Panc1 (cell line): Measurements from ENCODE around the gene SPEG. TPM values are rescaled to one million over a fixed set of nuclear protein-coding genes. Genes with fewer than 3 reads are reported as not detected.

ENCODE experiments used
- ATAC-seq: fragments of 200-7000 bp; cut with Tn5 transposase; 2 replicates; pipeline ENCODE4 v1.9.1; 2020; ENCODE audit warnings: mild to moderate bottlenecking, moderate library complexity
- BruUV-seq: library from RNA; stranded (reverse); fragments of 400-500 nt; replicated peaks from 2 replicates; lab custom pipeline; 2021; lab: Mats Ljungman, UMichigan
- CTCF ChIA-PET: fragments of 300-600 bp; sonication (Branson Sonifier 250); formaldehyde crosslinking; loops from one replicate; lab custom pipeline; 2022; ENCODE audit warnings: antibody characterized with exemption; lab: Charles Lee
- POLR2A ChIA-PET: fragments of 300-600 bp; sonication (Branson Sonifier 250); formaldehyde crosslinking; loops from one replicate; lab custom pipeline; 2022; ENCODE audit warnings: antibody characterized with exemption; lab: Charles Lee
- DNase-seq: peaks from one replicate; pipeline ENCODE4 v3.0.0-alpha.2; 2010; ENCODE audit warnings: low read depth, low spot score
- H3K27ac ChIP-seq: 2 replicates; pipeline ENCODE4 v1.5.1; 2011; ENCODE audit warnings: mild to moderate bottlenecking, low read length, inconsistent platforms
- H3K27me3 ChIP-seq: fragments of 200-500 bp; sonication (Bioruptor generic); 2 replicates; pipeline ENCODE4 v1.6.0; 2014; ENCODE audit warnings: low read length, inconsistent platforms; ENCODE audit not compliant: control insufficient read depth, insufficient read depth
- H3K36me3 ChIP-seq: fragments of 200-500 bp; sonication (Bioruptor generic); 2 replicates; pipeline ENCODE4 v1.5.1; 2014; ENCODE audit warnings: inconsistent platforms, mild to moderate bottlenecking, low read length, moderate library complexity; ENCODE audit not compliant: control insufficient read depth, insufficient read depth
- H3K4me1 ChIP-seq: 2 replicates; pipeline ENCODE4 v1.5.1; 2011; ENCODE audit warnings: inconsistent platforms, mild to moderate bottlenecking, low read length, moderate library complexity; ENCODE audit not compliant: control insufficient read depth, insufficient read depth
- H3K4me3 ChIP-seq, 2 experiments: 2 replicates each; pipeline ENCODE4 v1.5.1; 2011 to 2012; ENCODE audit warnings: low read depth in 2 of 2, low read length in 2 of 2, mild to moderate bottlenecking in 2 of 2, inconsistent platforms in 1 of 2, moderate library complexity in 1 of 2
- H3K9me3 ChIP-seq: fragments of 200-500 bp; sonication (Bioruptor generic); 2 replicates; pipeline ENCODE4 v1.5.1; 2014; ENCODE audit warnings: low read depth, mild to moderate bottlenecking, inconsistent platforms, low read length, moderate library complexity; ENCODE audit not compliant: control insufficient read depth, insufficient read depth
- POLR2AphosphoS5 ChIP-seq: IDR thresholded peaks from 2 replicates; pipeline ENCODE4 v1.6.1; 2012; ENCODE audit warnings: mild to moderate bottlenecking, low read depth, low read length, moderate library complexity
- SIN3A ChIP-seq: IDR thresholded peaks from 2 replicates; pipeline ENCODE4 v1.6.1; 2012; ENCODE audit warnings: low read depth, mild to moderate bottlenecking, low read length, moderate library complexity, borderline replicate concordance; ENCODE audit not compliant: insufficient read depth
- TCF7L2 ChIP-seq: IDR thresholded peaks from 2 replicates; pipeline ENCODE4 v1.6.1; 2011; ENCODE audit warnings: mild to moderate bottlenecking, low read depth, low read length, inconsistent platforms
- in situ Hi-C: cut with HindIII; loops from 2 replicates; pipeline ENCODE4 v1.10.0; 2016; ENCODE audit warnings: low sequenced_read_pairs, low pct_unique_long_range_greater_than_20kb
- intact Hi-C: fragments of 100-400 bp; cut with micrococcal nuclease; formaldehyde crosslinking; loops from one replicate; pipeline ENCODE4 v1.10.0; 2022; ENCODE audit not compliant: unreplicated experiment
- total RNA-seq: library from RNA; stranded (reverse); gene quantifications from one replicate; pipeline ENCODE4 v1.2.1, GENCODE V29; 2021; ENCODE audit not compliant: unreplicated experiment
- TF ChIP-seq, protein P1 (sequence below), 2 experiments: IDR thresholded peaks; 2 replicates each; pipeline ENCODE4 v1.6.1; 2011 to 2012; ENCODE audit warnings: low read depth in 2 of 2, control low read depth in 1 of 2, low read length in 1 of 2, mild to moderate bottlenecking in 1 of 2, moderate library complexity in 1 of 2; ENCODE audit not compliant: insufficient read depth in 1 of 2
- TF ChIP-seq, protein P2 (sequence below): fragments of 450-650 bp; IDR thresholded peaks from 2 replicates; pipeline ENCODE4 v1.5.1; 2017; ENCODE audit warnings: mild to moderate bottlenecking

Gene SPEG
- total RNA-seq, 1 experiment from 2014 or later: 3.4 TPM

DNA sequence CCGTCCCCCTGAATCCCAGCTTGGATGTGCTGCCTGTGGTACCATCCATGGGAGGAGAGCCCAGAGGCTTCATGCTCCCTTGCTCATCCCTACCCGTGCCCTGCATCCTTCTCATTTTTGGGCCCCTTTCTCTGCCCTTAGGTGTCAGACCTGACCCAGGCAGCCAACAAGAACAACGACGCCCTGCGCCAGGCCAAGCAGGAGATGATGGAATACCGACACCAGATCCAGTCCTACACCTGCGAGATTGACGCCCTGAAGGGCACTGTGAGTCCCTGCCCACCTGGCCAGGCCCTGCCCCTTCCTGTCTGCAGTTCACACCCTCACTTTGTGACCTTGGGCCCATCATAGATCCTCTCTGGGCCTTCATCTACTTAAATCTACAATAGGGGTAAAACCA lies 14.0 kb upstream of the SPEG start:
- no peaks in the 10 kb centered on the region for H3K27me3 ChIP-seq
- H3K27ac ChIP-seq: no peak overlapping the region
- no peaks in the 10 kb centered on the region for H3K9me3 ChIP-seq
- ChIA-PET CTCF (interaction anchor here (0.9 kb wide), 1 partner anchor 109 kb away, joined by 3 read pairs; no protein-coding TSS in a partner anchor), POLR2A (no interaction called here)
- DNase-seq: no peak
- no peaks in the 10 kb centered on the region; the same call in 1 of the 2 replicates for H3K4me1 ChIP-seq
- TF ChIP-seq TCF7L2: no peak
- TF ChIP-seq, protein P1, sequence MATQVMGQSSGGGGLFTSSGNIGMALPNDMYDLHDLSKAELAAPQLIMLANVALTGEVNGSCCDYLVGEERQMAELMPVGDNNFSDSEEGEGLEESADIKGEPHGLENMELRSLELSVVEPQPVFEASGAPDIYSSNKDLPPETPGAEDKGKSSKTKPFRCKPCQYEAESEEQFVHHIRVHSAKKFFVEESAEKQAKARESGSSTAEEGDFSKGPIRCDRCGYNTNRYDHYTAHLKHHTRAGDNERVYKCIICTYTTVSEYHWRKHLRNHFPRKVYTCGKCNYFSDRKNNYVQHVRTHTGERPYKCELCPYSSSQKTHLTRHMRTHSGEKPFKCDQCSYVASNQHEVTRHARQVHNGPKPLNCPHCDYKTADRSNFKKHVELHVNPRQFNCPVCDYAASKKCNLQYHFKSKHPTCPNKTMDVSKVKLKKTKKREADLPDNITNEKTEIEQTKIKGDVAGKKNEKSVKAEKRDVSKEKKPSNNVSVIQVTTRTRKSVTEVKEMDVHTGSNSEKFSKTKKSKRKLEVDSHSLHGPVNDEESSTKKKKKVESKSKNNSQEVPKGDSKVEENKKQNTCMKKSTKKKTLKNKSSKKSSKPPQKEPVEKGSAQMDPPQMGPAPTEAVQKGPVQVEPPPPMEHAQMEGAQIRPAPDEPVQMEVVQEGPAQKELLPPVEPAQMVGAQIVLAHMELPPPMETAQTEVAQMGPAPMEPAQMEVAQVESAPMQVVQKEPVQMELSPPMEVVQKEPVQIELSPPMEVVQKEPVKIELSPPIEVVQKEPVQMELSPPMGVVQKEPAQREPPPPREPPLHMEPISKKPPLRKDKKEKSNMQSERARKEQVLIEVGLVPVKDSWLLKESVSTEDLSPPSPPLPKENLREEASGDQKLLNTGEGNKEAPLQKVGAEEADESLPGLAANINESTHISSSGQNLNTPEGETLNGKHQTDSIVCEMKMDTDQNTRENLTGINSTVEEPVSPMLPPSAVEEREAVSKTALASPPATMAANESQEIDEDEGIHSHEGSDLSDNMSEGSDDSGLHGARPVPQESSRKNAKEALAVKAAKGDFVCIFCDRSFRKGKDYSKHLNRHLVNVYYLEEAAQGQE (IDR thresholded peaks at IDR 0.05; ENCODE audit: insufficient read depth in 1 of 2, low read depth in 2 of 2, low read length in 1 of 2): no peak
- TF ChIP-seq, protein P2, sequence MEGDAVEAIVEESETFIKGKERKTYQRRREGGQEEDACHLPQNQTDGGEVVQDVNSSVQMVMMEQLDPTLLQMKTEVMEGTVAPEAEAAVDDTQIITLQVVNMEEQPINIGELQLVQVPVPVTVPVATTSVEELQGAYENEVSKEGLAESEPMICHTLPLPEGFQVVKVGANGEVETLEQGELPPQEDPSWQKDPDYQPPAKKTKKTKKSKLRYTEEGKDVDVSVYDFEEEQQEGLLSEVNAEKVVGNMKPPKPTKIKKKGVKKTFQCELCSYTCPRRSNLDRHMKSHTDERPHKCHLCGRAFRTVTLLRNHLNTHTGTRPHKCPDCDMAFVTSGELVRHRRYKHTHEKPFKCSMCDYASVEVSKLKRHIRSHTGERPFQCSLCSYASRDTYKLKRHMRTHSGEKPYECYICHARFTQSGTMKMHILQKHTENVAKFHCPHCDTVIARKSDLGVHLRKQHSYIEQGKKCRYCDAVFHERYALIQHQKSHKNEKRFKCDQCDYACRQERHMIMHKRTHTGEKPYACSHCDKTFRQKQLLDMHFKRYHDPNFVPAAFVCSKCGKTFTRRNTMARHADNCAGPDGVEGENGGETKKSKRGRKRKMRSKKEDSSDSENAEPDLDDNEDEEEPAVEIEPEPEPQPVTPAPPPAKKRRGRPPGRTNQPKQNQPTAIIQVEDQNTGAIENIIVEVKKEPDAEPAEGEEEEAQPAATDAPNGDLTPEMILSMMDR: no peak
- TF ChIP-seq SIN3A: no peak
- TF ChIP-seq POLR2AphosphoS5: no peak
- no peaks in the 10 kb centered on the region for H3K36me3 ChIP-seq
- ATAC-seq: no peak
- no peak overlapping the region for H3K4me3 ChIP-seq
- intact Hi-C loops: no loop called here
- in situ Hi-C loops: no loop called here
- no TSS peak for BruUV-seq

- intact Hi-C loops (no loop called here), in situ Hi-C loops (no loop called here)
- H3K4me1 ChIP-seq: no peaks in the 10 kb centered on the region; the same call in 1 of the 2 replicates
- H3K27me3 ChIP-seq: no peaks in the 10 kb centered on the region
- ChIA-PET POLR2A (no interaction called here), CTCF (interaction anchor here (0.9 kb wide), 1 partner anchor 109 kb away, joined by 3 read pairs; no protein-coding TSS in a partner anchor)
- DNase-seq (no peak), ATAC-seq (no peak)
- no peaks in the 10 kb centered on the region for H3K9me3 ChIP-seq
- BruUV-seq: no TSS peak
- no peak overlapping the region for H3K4me3 ChIP-seq
- TF ChIP-seq, protein P2: no peak
- TF ChIP-seq SIN3A (no peak), POLR2AphosphoS5 (no peak), TCF7L2 (no peak)
- TF ChIP-seq, protein P1 (IDR thresholded peaks at IDR 0.05; ENCODE audit: insufficient read depth in 1 of 2, low read depth in 2 of 2, low read length in 1 of 2): no peak
- H3K36me3 ChIP-seq: no peaks in the 10 kb centered on the region
- no peak overlapping the region for H3K27ac ChIP-seq
Measured at GRCh38 chr2:219421323-219421722, 13.3 kb upstream of the SPEG start.
